Kidney glomerular epithelial cell (primary cell): ENCODE data around the gene ZNF33A.
"Not testable (repeated sequence)": the region's sequence is repeated elsewhere in the genome, so short reads cannot be mapped to it uniquely, and the experiment has no call there.

Experiments used
- DNase-seq: peaks from one replicate; lab custom pipeline; 2025; lab: John Stamatoyannopoulos, UW

ZNF33A gene

GRCh38 chr10:38045129-38045528, 34.7 kb downstream of the ZNF33A start:
- no peak for DNase-seq

- DNase-seq, result no peak
Observed at GRCh38 chr10:38047666-38048065, 37.2 kb downstream of the ZNF33A start.

GRCh38 chr10:38050212-38050611, 39.7 kb downstream of the ZNF33A start:
- no peak for DNase-seq

- peak; percentile 27 for DNase-seq
Observed at GRCh38 chr10:38054361-38054797, 43.9 kb downstream of the ZNF33A start.

GRCh38 chr10:38055274-38055894, 44.9 kb downstream of the ZNF33A start:
- DNase-seq, result not testable (repeated sequence)

GRCh38 chr10:38069663-38070062, 59.2 kb downstream of the ZNF33A start:
- peak; percentile 56 for DNase-seq

GRCh38 chr10:38070501-38070900, 60.0 kb downstream of the ZNF33A start:
- no peak for DNase-seq

GRCh38 chr10:38072552-38072951, 62.1 kb downstream of the ZNF33A start:
- DNase-seq, result no peak

- DNase-seq, result no peak
Observed at GRCh38 chr10:38076687-38077086, 66.2 kb downstream of the ZNF33A start.

GRCh38 chr10:38093318-38093717, 82.8 kb downstream of the ZNF33A start:
- DNase-seq, result not testable (repeated sequence)

- no peak for DNase-seq
Observed at GRCh38 chr10:38093816-38094157, 83.3 kb downstream of the ZNF33A start.

GRCh38 chr10:38094158-38094926, 83.9 kb downstream of the ZNF33A start, which contains the start of gene ZNF37A:
Gene ZNF37A, plus strand, starts transcription at chr10:38094337. Its CDS starts 2,281 bp downstream, at chr10:38096618.
- DNase-seq, result peak; percentile 93

GRCh38 chr10:38094927-38095574, 84.6 kb downstream of the ZNF33A start:
- no peak for DNase-seq

- no peak for DNase-seq
Observed at GRCh38 chr10:38102880-38103279, 92.4 kb downstream of the ZNF33A start.

- no peak for DNase-seq
Observed at GRCh38 chr10:38103756-38104155, 93.3 kb downstream of the ZNF33A start.

GRCh38 chr10:38112159-38112558, 101.7 kb downstream of the ZNF33A start:
- no peak for DNase-seq
